HL-60 (cell line): ENCODE results near the gene CACFD1.

Source experiments
- GABPA ChIP-seq: IDR thresholded peaks from 2 replicates; pipeline ENCODE4 v1.6.1; 2012; ENCODE audit warnings: low read depth
- POLR2AphosphoS5 ChIP-seq: IDR thresholded peaks from 2 replicates; pipeline ENCODE4 v1.6.1; 2012; ENCODE audit warnings: low read depth
- SPI1 ChIP-seq: IDR thresholded peaks from 2 replicates; pipeline ENCODE4 v1.6.1; 2012; ENCODE audit warnings: low read depth, mild to moderate bottlenecking, borderline replicate concordance
- TF ChIP-seq, protein P1 (sequence below): IDR thresholded peaks from one replicate; pipeline ENCODE4 v1.5.1; 2011; ENCODE audit warnings: low read length, control low read depth, inconsistent platforms; ENCODE audit not compliant: insufficient read depth
- TF ChIP-seq, protein P2 (sequence below): IDR thresholded peaks from 2 replicates; pipeline ENCODE4 v1.6.1; 2012; ENCODE audit warnings: low read depth; ENCODE audit not compliant: insufficient replicate concordance

GRCh38 chr9:133475292-133476012 is 15.7 kb downstream of the CACFD1 start:
- TF ChIP-seq, protein P1, sequence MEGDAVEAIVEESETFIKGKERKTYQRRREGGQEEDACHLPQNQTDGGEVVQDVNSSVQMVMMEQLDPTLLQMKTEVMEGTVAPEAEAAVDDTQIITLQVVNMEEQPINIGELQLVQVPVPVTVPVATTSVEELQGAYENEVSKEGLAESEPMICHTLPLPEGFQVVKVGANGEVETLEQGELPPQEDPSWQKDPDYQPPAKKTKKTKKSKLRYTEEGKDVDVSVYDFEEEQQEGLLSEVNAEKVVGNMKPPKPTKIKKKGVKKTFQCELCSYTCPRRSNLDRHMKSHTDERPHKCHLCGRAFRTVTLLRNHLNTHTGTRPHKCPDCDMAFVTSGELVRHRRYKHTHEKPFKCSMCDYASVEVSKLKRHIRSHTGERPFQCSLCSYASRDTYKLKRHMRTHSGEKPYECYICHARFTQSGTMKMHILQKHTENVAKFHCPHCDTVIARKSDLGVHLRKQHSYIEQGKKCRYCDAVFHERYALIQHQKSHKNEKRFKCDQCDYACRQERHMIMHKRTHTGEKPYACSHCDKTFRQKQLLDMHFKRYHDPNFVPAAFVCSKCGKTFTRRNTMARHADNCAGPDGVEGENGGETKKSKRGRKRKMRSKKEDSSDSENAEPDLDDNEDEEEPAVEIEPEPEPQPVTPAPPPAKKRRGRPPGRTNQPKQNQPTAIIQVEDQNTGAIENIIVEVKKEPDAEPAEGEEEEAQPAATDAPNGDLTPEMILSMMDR: no peak
- TF ChIP-seq, protein P2, sequence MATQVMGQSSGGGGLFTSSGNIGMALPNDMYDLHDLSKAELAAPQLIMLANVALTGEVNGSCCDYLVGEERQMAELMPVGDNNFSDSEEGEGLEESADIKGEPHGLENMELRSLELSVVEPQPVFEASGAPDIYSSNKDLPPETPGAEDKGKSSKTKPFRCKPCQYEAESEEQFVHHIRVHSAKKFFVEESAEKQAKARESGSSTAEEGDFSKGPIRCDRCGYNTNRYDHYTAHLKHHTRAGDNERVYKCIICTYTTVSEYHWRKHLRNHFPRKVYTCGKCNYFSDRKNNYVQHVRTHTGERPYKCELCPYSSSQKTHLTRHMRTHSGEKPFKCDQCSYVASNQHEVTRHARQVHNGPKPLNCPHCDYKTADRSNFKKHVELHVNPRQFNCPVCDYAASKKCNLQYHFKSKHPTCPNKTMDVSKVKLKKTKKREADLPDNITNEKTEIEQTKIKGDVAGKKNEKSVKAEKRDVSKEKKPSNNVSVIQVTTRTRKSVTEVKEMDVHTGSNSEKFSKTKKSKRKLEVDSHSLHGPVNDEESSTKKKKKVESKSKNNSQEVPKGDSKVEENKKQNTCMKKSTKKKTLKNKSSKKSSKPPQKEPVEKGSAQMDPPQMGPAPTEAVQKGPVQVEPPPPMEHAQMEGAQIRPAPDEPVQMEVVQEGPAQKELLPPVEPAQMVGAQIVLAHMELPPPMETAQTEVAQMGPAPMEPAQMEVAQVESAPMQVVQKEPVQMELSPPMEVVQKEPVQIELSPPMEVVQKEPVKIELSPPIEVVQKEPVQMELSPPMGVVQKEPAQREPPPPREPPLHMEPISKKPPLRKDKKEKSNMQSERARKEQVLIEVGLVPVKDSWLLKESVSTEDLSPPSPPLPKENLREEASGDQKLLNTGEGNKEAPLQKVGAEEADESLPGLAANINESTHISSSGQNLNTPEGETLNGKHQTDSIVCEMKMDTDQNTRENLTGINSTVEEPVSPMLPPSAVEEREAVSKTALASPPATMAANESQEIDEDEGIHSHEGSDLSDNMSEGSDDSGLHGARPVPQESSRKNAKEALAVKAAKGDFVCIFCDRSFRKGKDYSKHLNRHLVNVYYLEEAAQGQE: no peak
- TF ChIP-seq GABPA: no peak
- TF ChIP-seq POLR2AphosphoS5: no peak
- TF ChIP-seq SPI1: no peak
